GM18907 (cell line): ENCODE measurements around the gene GOLM1.

Source experiments
- ATAC-seq: cut with Tn5 transposase; IDR thresholded peaks from one replicate; pipeline ENCODE4 v1.9.1; 2021; ENCODE audit warnings: mild to moderate bottlenecking, moderate library complexity; ENCODE audit not compliant: unreplicated experiment

The GOLM1 gene

DNA sequence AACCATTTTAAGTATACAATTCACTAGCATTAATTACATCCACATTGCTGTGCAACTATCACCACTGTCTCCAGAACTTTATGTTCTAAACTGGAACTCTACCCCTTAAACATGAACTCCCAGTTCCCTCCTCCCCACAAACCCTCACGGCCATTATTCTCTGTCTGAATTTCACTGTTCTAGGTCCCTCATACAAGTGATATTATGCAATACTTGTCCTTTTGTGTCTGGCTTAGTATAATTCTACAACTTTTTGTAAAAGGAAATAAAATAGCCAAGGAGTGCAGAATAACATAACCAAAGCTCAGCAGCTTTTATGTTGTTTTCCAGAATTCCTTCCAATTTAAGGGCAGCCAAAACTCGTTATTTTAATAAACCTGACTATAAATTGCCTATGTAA, 105.2 kb downstream of the GOLM1 start:
- ATAC-seq: no peak

DNA sequence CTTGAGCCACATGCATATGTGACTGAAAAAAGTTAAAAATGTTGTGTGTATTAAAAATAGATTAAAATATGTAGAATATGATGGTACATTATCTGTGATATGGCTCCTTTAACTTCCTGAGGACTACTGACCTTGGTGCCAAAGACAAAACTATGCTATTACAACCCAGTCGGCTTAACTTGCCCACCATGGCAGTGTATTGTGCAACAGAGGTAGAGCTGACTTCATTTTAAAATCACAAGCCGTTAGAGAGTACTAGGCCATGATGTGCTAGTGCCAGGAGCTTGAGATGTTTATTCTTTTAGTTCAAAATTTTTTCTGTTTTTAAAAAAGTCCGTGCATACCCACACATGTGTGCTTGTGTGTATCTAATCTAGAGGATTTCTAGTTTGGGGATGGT, 112.1 kb downstream of the GOLM1 start:
- ATAC-seq: no peak

DNA sequence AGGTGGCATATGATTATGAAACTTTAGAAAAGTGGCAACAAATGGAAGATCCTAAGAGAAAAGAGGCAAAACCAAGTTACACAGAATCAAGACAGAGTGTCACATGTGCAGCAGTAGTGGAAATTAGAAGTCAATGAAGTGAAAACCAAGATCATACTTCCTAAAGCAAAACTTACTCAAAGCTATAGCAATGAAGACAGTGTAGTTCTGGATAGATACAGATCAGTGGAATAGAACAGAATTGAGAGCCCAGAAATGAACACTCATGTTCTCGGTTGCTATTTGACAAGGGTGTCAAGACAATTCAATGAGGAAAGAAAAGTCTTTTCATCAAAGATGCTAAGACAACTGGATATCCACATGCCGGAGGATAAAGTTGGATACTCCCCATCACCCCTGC, 114.9 kb downstream of the GOLM1 start:
- ATAC-seq: no peak

DNA sequence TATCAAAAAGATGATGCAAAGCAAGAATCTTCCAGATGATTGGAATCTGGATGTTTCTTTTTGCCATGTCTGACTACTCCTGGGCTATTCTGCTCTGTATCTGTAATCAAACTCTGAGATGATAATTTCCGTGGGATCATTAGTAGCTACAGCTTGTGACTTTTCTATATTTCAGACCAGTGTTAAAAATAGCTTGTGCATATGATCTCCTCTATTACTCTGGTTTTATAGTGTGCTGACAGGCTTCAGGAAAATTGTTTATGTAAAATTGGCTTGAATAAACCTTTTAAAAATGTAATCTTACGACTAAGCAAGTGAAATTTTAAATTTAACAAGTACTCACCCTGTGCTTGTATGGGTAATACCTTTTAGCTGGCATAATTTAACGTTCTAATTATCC, 118.0 kb downstream of the GOLM1 start:
- no peak for ATAC-seq

DNA sequence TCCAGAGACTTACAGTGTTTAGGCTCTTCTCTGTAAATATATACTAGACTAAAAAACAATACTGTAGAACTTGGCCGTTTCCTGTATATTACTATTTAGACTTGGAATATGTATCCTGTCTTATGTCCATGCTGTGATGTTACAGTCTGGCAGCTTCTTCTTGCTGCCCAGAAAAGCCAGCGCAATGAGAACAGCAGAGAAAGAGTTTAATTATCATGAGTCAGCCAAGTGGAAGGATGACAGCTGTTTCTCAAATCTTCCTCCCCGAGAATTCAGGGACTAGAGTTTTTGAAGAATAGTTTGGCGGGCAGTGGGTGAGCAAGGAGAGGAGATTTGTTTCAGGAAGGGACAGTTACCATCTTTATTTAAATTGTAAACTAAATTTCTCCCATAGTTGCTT, 120.9 kb downstream of the GOLM1 start:
- no peak for ATAC-seq
